SJSA1 (cell line): ENCODE results near the gene PRKAB2. TPM values are rescaled to one million over a fixed set of nuclear protein-coding genes. Genes with fewer than 3 reads are reported as not detected.
"Not testable (repeated sequence)": the region's sequence is repeated elsewhere in the genome, so short reads cannot be mapped to it uniquely, and the experiment has no call there.

Experiments
- DNase-seq, 2 experiments: peaks; one replicate each; pipeline ENCODE4 v3.0.0-alpha.2; 2015 to 2020; ENCODE audit warnings: low spot score in 2 of 2, low read depth in 1 of 2
- H3K27ac ChIP-seq: fragments of 250-450 bp; sonication (Bioruptor Pico); 2 replicates; pipeline ENCODE4 v1.5.1; 2020; ENCODE audit warnings: mild to moderate bottlenecking, moderate library complexity
- H3K27me3 ChIP-seq: fragments of 250-450 bp; sonication (Bioruptor Pico); replicated peaks from 2 replicates; pipeline ENCODE4 v1.5.1; 2020; ENCODE audit warnings: mild to moderate bottlenecking, moderate library complexity
- H3K36me3 ChIP-seq: fragments of 250-450 bp; sonication (Bioruptor Pico); 2 replicates; pipeline ENCODE4 v1.5.1; 2020; ENCODE audit warnings: mild to moderate bottlenecking
- H3K4me1 ChIP-seq: fragments of 250-450 bp; sonication (Bioruptor Pico); replicated peaks from 2 replicates; pipeline ENCODE4 v1.6.1; 2021; ENCODE audit warnings: mild to moderate bottlenecking
- H3K4me3 ChIP-seq: fragments of 250-450 bp; sonication (Bioruptor Pico); 2 replicates; pipeline ENCODE4 v1.5.1; 2020; ENCODE audit warnings: mild to moderate bottlenecking
- H3K9me3 ChIP-seq: fragments of 250-450 bp; sonication (Bioruptor Pico); replicated peaks from 2 replicates; pipeline ENCODE4 v1.5.1; 2020; ENCODE audit warnings: mild to moderate bottlenecking
- total RNA-seq: library from RNA; depleted of rRNA; stranded (reverse); fragments of >200 nt; shearing (Covaris generic); gene quantifications from 2 replicates; pipeline ENCODE4 v1.2.3, GENCODE V29; 2014

The PRKAB2 gene
- total RNA-seq, 1 experiment from 2014 or later, result 25.5 TPM

DNA sequence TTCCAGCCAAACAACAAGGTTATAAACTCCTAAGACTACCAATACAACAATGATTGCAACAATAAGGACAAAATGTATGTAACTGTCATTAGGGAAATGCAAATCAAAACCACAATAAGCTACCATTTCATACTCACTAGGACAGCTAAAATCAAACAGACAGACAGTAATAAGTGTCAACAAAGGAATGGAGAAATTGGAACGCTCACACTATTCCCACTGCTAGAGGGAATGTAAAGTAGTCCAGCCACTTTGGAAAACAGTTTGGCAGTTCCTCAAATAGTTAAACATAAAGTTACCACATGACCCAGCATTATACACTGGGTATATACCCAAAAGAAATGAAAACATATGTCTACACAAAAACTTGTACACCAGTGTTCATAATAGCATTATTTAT, 9.3 kb downstream of the PRKAB2 start:
- DNase-seq, result no peak
- Histone ChIP-seq H3K36me3 (peaks cover 84% of the 10 kb centered on the region), H3K4me3 (no peak overlapping the region), H3K9me3 (no peaks in the 10 kb centered on the region), H3K4me1 (peaks cover 20% of the 10 kb centered on the region), H3K27me3 (no peaks in the 10 kb centered on the region), H3K27ac (no peak overlapping the region)

DNA sequence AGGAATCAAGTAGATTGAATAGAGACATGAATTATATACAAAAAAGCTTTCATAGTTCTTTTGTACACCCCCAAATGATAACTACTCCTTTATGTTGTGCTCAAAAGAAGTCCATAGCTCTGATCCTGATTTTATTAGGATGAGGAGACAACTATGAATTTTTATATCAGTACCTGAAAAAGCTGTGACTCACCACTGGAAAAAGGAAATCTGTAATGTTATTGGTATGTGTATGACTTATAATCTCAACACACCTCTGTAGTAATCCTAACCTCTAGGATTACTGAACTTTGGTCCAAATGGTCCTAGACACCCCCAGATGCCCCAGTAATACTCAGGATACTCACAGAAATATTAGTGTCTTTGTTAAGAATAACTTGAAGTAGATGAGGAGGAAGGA, 10.2 kb downstream of the PRKAB2 start:
- Histone ChIP-seq H3K4me1 (peaks cover 12% of the 10 kb centered on the region), H3K36me3 (peaks cover 93% of the 10 kb centered on the region), H3K4me3 (no peak overlapping the region), H3K27me3 (no peaks in the 10 kb centered on the region), H3K27ac (no peak overlapping the region), H3K9me3 (no peaks in the 10 kb centered on the region)
- DNase-seq, result no peak

- not testable (repeated sequence) for H3K4me3 ChIP-seq, H3K27ac ChIP-seq, H3K4me1 ChIP-seq, H3K9me3 ChIP-seq, DNase-seq, H3K27me3 ChIP-seq
- peaks cover 79% of the 10 kb centered on the region for H3K36me3 ChIP-seq
These were observed 15.2 kb downstream of the PRKAB2 start for GRCh38 chr1:147157116-147157515.

- Histone ChIP-seq H3K4me1 (no peaks in the 10 kb centered on the region), H3K27me3 (no peaks in the 10 kb centered on the region; the same call in 1 of the 2 replicates), H3K27ac (no peak overlapping the region), H3K4me3 (no peak overlapping the region), H3K36me3 (peaks cover 74% of the 10 kb centered on the region), H3K9me3 (no peaks in the 10 kb centered on the region)
- DNase-seq, result no peak
These were observed 15.6 kb downstream of the PRKAB2 start for GRCh38 chr1:147156642-147157041.

DNA sequence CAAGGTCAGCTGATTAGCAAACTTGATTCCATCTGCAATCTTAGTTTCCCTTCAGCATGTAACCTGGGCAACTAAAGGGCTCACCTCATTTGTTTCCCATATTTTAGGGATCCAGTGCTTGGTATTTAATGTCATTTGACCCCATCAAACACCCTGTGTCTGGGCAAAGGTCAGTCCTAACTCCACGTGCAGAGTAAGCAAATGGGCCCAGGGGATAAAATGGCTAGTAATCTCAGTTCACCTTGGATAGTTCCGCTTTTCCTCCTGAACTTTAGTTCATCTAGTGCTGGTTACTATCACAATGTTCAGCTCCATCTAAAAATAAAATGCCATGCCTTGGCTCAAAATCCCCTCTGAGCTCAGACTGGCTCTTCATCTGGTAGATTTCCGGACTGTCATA, 19.5 kb downstream of the PRKAB2 start:
- H3K9me3 ChIP-seq, result no peaks in the 10 kb centered on the region
- H3K4me1 ChIP-seq, result no peaks in the 10 kb centered on the region
- H3K27ac ChIP-seq, result no peak overlapping the region

GRCh38 chr1:147151244-147151643, 21.0 kb downstream of the PRKAB2 start:
- Histone ChIP-seq H3K27ac (no peak overlapping the region), H3K4me1 (no peaks in the 10 kb centered on the region), H3K9me3 (no peaks in the 10 kb centered on the region), H3K27me3 (no peaks in the 10 kb centered on the region; the same call in 1 of the 2 replicates), H3K36me3 (peaks cover 25% of the 10 kb centered on the region), H3K4me3 (no peak overlapping the region)
- no peak for DNase-seq

More for the DNA sequence above, 19.5 kb downstream of the PRKAB2 start:
- no peak for DNase-seq
- peaks cover 37% of the 10 kb centered on the region for H3K36me3 ChIP-seq
- no peak overlapping the region for H3K4me3 ChIP-seq
- H3K27me3 ChIP-seq, result no peaks in the 10 kb centered on the region; the same call in 1 of the 2 replicates

DNA sequence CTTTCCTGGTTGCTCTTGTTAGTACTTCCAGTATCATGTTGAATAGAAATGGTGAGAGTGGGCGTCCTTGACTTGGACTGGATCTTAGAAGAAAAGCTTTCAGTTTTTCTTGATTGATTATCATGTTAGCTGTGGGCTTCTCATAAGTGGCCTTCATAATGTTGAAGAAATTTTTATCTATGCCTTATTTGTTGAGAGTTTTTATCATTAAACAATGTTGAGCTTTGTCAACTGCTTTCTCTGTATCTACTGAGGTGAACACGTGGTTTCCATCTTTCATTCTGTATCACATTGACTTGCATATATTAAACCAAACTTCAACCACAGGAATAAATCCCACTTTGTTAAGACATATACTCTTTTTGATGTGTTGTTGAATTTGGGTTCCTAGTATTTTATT, 29.4 kb downstream of the PRKAB2 start:
- Histone ChIP-seq H3K4me3 (no peak overlapping the region), H3K4me1 (no peaks in the 10 kb centered on the region), H3K9me3 (no peaks in the 10 kb centered on the region), H3K27ac (no peak overlapping the region), H3K36me3 (no peaks in the 10 kb centered on the region), H3K27me3 (no peaks in the 10 kb centered on the region)
- DNase-seq, result no peak

DNA sequence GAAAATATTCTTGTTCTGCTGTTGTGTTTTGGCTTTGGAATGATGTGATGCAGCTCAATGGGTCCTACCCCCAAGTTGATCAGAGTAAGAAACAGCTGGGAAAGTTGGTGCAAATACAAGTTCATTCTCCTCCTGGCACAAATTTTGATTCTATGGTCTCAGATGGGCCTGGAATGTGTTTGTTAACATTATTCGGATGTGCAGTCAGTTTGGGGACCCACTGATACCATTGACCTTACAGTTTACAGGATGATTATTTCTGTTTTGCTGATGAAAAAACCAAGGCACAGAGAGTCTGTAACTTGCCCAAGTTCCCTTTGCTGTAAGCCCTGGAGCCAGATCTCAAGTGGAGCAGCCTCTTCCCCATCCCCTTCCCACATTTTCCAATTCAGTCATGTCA, 41.5 kb downstream of the PRKAB2 start:
- H3K27ac ChIP-seq, DNase-seq, H3K27me3 ChIP-seq, H3K4me1 ChIP-seq, H3K9me3 ChIP-seq, H3K4me3 ChIP-seq, H3K36me3 ChIP-seq: not testable (repeated sequence)

GRCh38 chr1:147129116-147129873, 43.0 kb downstream of the PRKAB2 start:
- H3K9me3 ChIP-seq, result no peaks in the 10 kb centered on the region
- no peaks in the 10 kb centered on the region for H3K36me3 ChIP-seq
- no peaks in the 10 kb centered on the region for H3K27me3 ChIP-seq
- DNase-seq, result no peak
- no peak overlapping the region for H3K27ac ChIP-seq
- no peak overlapping the region for H3K4me3 ChIP-seq
- no peaks in the 10 kb centered on the region for H3K4me1 ChIP-seq

DNA sequence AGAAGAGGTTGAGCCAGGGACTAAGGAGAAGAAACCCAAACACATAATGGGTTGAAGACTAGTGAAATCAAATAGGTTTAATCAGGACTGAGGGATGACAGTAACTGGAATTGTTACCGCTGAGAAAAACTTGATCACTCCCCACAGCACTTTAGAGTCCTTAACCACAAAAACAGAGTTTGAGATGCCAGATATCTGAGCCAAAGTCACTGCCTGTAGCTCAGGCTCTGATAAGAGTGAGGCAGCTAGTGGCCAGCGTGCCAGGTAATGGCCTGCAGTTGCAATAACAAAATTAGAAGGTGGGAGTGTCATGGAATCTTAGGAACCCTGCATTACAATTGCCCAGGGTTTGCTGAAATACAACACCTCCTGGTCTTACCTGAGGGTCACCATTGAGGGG, 48.0 kb downstream of the PRKAB2 start:
- H3K27me3 ChIP-seq, result no peaks in the 10 kb centered on the region
- H3K4me1 ChIP-seq, result no peaks in the 10 kb centered on the region
- no peak for DNase-seq
- no peaks in the 10 kb centered on the region for H3K9me3 ChIP-seq
- no peaks in the 10 kb centered on the region for H3K36me3 ChIP-seq
- no peak overlapping the region for H3K4me3 ChIP-seq
- H3K27ac ChIP-seq, result no peak overlapping the region

DNA sequence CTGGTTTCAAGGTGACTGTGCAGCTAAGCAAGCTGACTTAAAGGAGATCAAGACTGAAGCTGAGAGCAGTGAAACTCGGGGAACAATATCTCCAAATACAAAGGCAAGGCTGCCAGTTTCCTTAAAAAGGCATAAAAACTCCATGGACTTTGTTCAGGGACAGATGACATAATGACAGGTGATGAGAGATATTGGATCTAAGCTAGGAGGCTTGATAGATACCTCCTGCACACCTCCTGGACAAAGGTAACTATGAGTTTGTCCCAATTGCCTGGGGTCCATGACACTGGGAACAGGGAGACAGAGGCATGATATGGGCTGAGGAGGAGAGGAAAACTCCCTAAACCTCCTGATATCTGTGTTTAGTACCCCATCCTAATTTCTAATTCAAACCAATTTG, 55.2 kb downstream of the PRKAB2 start:
- no peaks in the 10 kb centered on the region for H3K4me1 ChIP-seq
- no peak for DNase-seq
- H3K36me3 ChIP-seq, result no peaks in the 10 kb centered on the region
- no peaks in the 10 kb centered on the region for H3K9me3 ChIP-seq
- H3K4me3 ChIP-seq, result no peak overlapping the region
- no peaks in the 10 kb centered on the region for H3K27me3 ChIP-seq
- H3K27ac ChIP-seq, result no peak overlapping the region

GRCh38 chr1:147115496-147115895, 56.8 kb downstream of the PRKAB2 start:
- no peak overlapping the region for H3K4me3 ChIP-seq
- H3K9me3 ChIP-seq, result no peaks in the 10 kb centered on the region
- no peaks in the 10 kb centered on the region for H3K4me1 ChIP-seq
- H3K36me3 ChIP-seq, result no peaks in the 10 kb centered on the region
- H3K27me3 ChIP-seq, result no peaks in the 10 kb centered on the region
- H3K27ac ChIP-seq, result no peak overlapping the region
- DNase-seq, result no peak

- H3K27me3 ChIP-seq, H3K36me3 ChIP-seq, H3K9me3 ChIP-seq, H3K4me3 ChIP-seq, H3K27ac ChIP-seq, H3K4me1 ChIP-seq, DNase-seq: not testable (repeated sequence)
These were observed 57.2 kb downstream of the PRKAB2 start for GRCh38 chr1:147115079-147115478.

GRCh38 chr1:147114353-147114752, 57.9 kb downstream of the PRKAB2 start:
- H3K4me3 ChIP-seq, DNase-seq, H3K27ac ChIP-seq: not testable (repeated sequence)

More at GRCh38 chr1:147114353-147114752, 57.9 kb downstream of the PRKAB2 start:
- not testable (repeated sequence) for H3K4me1 ChIP-seq, H3K9me3 ChIP-seq, H3K36me3 ChIP-seq, H3K27me3 ChIP-seq
